Measurements from ENCODE around the gene UQCRC2.
"Not testable (repeated sequence)": the region's sequence is repeated elsewhere in the genome, so short reads cannot be mapped to it uniquely, and the experiment has no call there.

The UQCRC2 gene

GRCh38 chr16:21952793-21953540 is at the start of gene UQCRC2:
TSS of gene UQCRC2 (plus strand) at chr16:21953361. CDS start at chr16:21953424, 63 bp downstream.
- DNase-seq (ENCODE audit: low spot score) = peak; percentile 94

- not testable (repeated sequence) for DNase-seq (ENCODE audit: low spot score)
These were observed 20.5 kb upstream of the UQCRC2 start for GRCh38 chr16:21932650-21933049.

GRCh38 chr16:21933316-21933715 is 19.8 kb upstream of the UQCRC2 start:
- DNase-seq (ENCODE audit: low spot score) = not testable (repeated sequence)

- DNase-seq (ENCODE audit: low spot score) = not testable (repeated sequence)
These were observed 19.4 kb upstream of the UQCRC2 start for GRCh38 chr16:21933790-21934189.

GRCh38 chr16:21936216-21936615 is 16.9 kb upstream of the UQCRC2 start:
- not testable (repeated sequence) for DNase-seq (ENCODE audit: low spot score)

GRCh38 chr16:21937336-21937829 is 15.8 kb upstream of the UQCRC2 start:
- no peak for DNase-seq (ENCODE audit: low spot score)

GRCh38 chr16:21940570-21940969 is 12.6 kb upstream of the UQCRC2 start:
- DNase-seq (ENCODE audit: low spot score) = no peak

GRCh38 chr16:21943571-21943970 is 9.6 kb upstream of the UQCRC2 start:
- no peak for DNase-seq (ENCODE audit: low spot score)

GRCh38 chr16:21946889-21947635 is 6.1 kb upstream of the UQCRC2 start:
- no peak for DNase-seq (ENCODE audit: low spot score)

- DNase-seq (ENCODE audit: low spot score) = no peak
These were observed 3.4 kb upstream of the UQCRC2 start for GRCh38 chr16:21949713-21950260.

- peak; percentile 35 for DNase-seq (ENCODE audit: low spot score)
These were observed 2.2 kb upstream of the UQCRC2 start for GRCh38 chr16:21950782-21951521.

GRCh38 chr16:21952040-21952792 is 945 bp upstream of the UQCRC2 start:
- DNase-seq (ENCODE audit: low spot score) = peak; percentile 67

GRCh38 chr16:21953541-21953902 is 361 bp downstream of the UQCRC2 start:
- no peak for DNase-seq (ENCODE audit: low spot score)

- DNase-seq (ENCODE audit: low spot score) = no peak
These were observed 4.7 kb downstream of the UQCRC2 start for GRCh38 chr16:21957714-21958346.

GRCh38 chr16:21959050-21959449 is 5.9 kb downstream of the UQCRC2 start:
- DNase-seq (ENCODE audit: low spot score) = no peak

GRCh38 chr16:21962475-21962874 is 9.3 kb downstream of the UQCRC2 start:
- no peak for DNase-seq (ENCODE audit: low spot score)

GRCh38 chr16:21963887-21964286 is 10.7 kb downstream of the UQCRC2 start:
- DNase-seq (ENCODE audit: low spot score) = no peak

GRCh38 chr16:21964353-21964752 is 11.2 kb downstream of the UQCRC2 start:
- no peak for DNase-seq (ENCODE audit: low spot score)

GRCh38 chr16:21971856-21972255 is 18.7 kb downstream of the UQCRC2 start:
- DNase-seq (ENCODE audit: low spot score) = no peak

GRCh38 chr16:21973945-21974344 is 20.8 kb downstream of the UQCRC2 start:
- DNase-seq (ENCODE audit: low spot score) = no peak

- DNase-seq (ENCODE audit: low spot score) = no peak
These were observed 26.9 kb downstream of the UQCRC2 start for GRCh38 chr16:21980032-21980431.

All from globus pallidus (tissue), 1 donor.